ENCODE results near the gene EDAR.

EDAR gene

GRCh38 chr2:108940156-108940555 is 48.9 kb downstream of the EDAR start:
- TF ChIP-seq CTCF (IDR thresholded peaks at IDR 0.05; ENCODE audit: low read depth, low read length) = no peak
- DNase-seq (ENCODE audit: extremely low read depth, low read depth) = no peak

GRCh38 chr2:108938077-108938710 is 50.8 kb downstream of the EDAR start:
- no peak for TF ChIP-seq CTCF (IDR thresholded peaks at IDR 0.05; ENCODE audit: low read depth, low read length)
- no peak for DNase-seq (ENCODE audit: extremely low read depth, low read depth)

GRCh38 chr2:108937367-108938017 is 51.5 kb downstream of the EDAR start:
- TF ChIP-seq CTCF (IDR thresholded peaks at IDR 0.05; ENCODE audit: low read depth, low read length) = no peak
- DNase-seq (ENCODE audit: extremely low read depth, low read depth) = no peak

- no peak for DNase-seq (ENCODE audit: extremely low read depth, low read depth)
- no peak for TF ChIP-seq CTCF (IDR thresholded peaks at IDR 0.05; ENCODE audit: low read depth, low read length)
Observed at GRCh38 chr2:108936866-108937265, 52.2 kb downstream of the EDAR start.

DNA sequence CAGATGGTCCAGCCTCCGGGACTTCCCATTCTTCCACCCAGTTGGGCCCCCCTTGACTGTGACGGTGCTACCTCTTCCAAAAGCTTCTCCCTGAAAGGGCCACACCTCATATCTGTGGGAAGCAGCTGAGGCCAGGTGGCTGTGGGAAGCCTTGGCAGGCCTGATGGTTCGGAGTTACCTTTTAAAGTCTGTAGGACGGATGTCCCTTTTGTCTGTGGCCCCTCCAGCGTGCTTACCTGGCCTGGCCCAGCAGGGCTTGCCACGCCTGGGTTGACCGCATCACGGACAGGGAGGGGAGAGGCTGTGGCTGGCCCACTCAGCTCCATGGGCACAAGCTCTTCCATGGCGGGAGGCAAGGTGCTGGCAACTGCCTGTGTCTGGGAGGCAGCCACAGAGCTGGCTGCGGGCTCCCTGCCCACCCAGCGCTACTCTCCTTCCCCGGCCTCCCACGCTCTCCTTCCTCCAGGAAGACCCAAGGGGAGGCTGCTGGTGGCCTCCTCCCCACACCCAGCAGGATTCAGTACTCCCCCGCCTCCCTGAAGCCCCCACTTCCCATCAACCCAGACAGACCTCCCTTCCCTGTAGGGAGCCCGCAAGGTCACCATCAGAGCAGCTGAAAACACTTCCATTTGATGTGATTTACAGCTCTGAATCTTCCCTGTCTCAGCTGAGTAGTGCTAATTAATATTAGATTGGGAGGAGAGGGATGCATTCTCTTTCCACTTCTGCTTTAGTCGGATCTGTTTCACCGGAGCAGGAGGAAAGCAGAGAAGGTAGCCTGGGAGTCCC is 52.8 kb downstream of the EDAR start:
- no peak for DNase-seq (ENCODE audit: extremely low read depth, low read depth)

DNA sequence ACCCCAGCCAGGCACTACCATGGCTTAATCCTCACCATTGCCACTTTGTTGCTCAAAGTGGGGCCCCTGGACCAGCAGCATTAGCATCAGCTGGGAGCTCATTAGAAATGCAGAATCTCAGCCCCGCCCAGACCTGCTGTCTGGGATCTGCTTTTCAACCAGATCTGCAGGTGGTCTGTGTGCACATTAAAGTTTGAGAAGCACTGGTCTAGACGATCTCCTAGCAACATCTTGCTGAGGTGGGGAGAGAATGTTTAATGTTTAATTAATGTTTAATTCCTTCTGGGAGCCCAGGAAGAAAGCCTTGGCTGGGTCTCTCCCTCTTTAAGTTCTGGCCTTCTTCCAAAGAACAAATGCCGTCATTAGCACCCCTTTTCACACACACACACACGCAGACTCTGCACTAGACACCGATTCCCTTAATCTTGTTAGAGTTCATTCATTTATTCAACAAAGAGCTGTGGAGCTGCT is 53.7 kb downstream of the EDAR start:
- TF ChIP-seq CTCF (IDR thresholded peaks at IDR 0.05; ENCODE audit: low read depth, low read length) = no peak
- DNase-seq (ENCODE audit: extremely low read depth, low read depth) = no peak

More for the DNA sequence above, 52.8 kb downstream of the EDAR start:
- no peak for TF ChIP-seq CTCF (IDR thresholded peaks at IDR 0.05; ENCODE audit: low read depth, low read length)
